GM19025 (cell line): ENCODE data around the gene SEC14L1.
"Not testable (repeated sequence)": the region's sequence is repeated elsewhere in the genome, so short reads cannot be mapped to it uniquely, and the experiment has no call there.

ENCODE experiments used
- ATAC-seq: cut with Tn5 transposase; IDR thresholded peaks from one replicate; pipeline ENCODE4 v1.9.1; 2021; ENCODE audit warnings: mild to moderate bottlenecking, low read depth, moderate library complexity; ENCODE audit not compliant: unreplicated experiment

The SEC14L1 gene

GRCh38 chr17:77140166-77140877, 447 bp upstream of the SEC14L1 start:
- peak; percentile 85 for ATAC-seq

GRCh38 chr17:77141846-77142449, 1.2 kb downstream of the SEC14L1 start:
- ATAC-seq, result no peak

GRCh38 chr17:77142689-77143088, 1.9 kb downstream of the SEC14L1 start:
- no peak for ATAC-seq

- ATAC-seq, result no peak
These were observed 2.5 kb downstream of the SEC14L1 start for GRCh38 chr17:77143306-77143705.

- no peak for ATAC-seq
These were observed 3.5 kb downstream of the SEC14L1 start for GRCh38 chr17:77144227-77144626.

GRCh38 chr17:77145224-77145611, 4.4 kb downstream of the SEC14L1 start:
- ATAC-seq, result no peak

- ATAC-seq, result no peak
These were observed 5.0 kb downstream of the SEC14L1 start for GRCh38 chr17:77145612-77146245.

GRCh38 chr17:77146246-77146632, 5.5 kb downstream of the SEC14L1 start:
- no peak for ATAC-seq

- ATAC-seq, result no peak
These were observed 6.1 kb downstream of the SEC14L1 start for GRCh38 chr17:77146882-77147281.

- peak; percentile 55 for ATAC-seq
These were observed 6.6 kb downstream of the SEC14L1 start for GRCh38 chr17:77147357-77147801.

- no peak for ATAC-seq
These were observed 7.5 kb downstream of the SEC14L1 start for GRCh38 chr17:77148077-77148939.

GRCh38 chr17:77148940-77149510, 8.3 kb downstream of the SEC14L1 start:
- ATAC-seq, result no peak

GRCh38 chr17:77150196-77150595, 9.4 kb downstream of the SEC14L1 start:
- no peak for ATAC-seq

- ATAC-seq, result no peak
These were observed 10.4 kb downstream of the SEC14L1 start for GRCh38 chr17:77151186-77151585.

GRCh38 chr17:77152056-77152455, 11.3 kb downstream of the SEC14L1 start:
- ATAC-seq, result not testable (repeated sequence)

GRCh38 chr17:77153472-77153871, 12.7 kb downstream of the SEC14L1 start:
- no peak for ATAC-seq

GRCh38 chr17:77153999-77154586, 13.3 kb downstream of the SEC14L1 start:
- ATAC-seq, result no peak

GRCh38 chr17:77155125-77155524, 14.4 kb downstream of the SEC14L1 start:
- ATAC-seq, result no peak

GRCh38 chr17:77157766-77158165, 17.0 kb downstream of the SEC14L1 start:
- not testable (repeated sequence) for ATAC-seq
